LNCaP clone FGC (cell line): Measurements from ENCODE around the gene TOR3A.
A peak's percentile ranks its signal among the peaks of the same experiment; 100 is the strongest.

ENCODE experiments used
- DNase-seq: peaks from one replicate; pipeline ENCODE4 v3.0.0-alpha.2; 2011; ENCODE audit warnings: low read depth
- H3K4me3 ChIP-seq: 2 replicates; pipeline ENCODE4 v1.5.1; 2011; ENCODE audit warnings: mild to moderate bottlenecking, low read depth, low read length, control low read depth
- CTCF ChIP-seq: IDR thresholded peaks from 2 replicates; pipeline ENCODE4 v1.5.1; 2012; ENCODE audit warnings: mild to moderate bottlenecking; ENCODE audit not compliant: control insufficient read depth, insufficient read depth; ENCODE audit errors: extremely low read depth

TOR3A gene

GRCh38 chr1:179087665-179088064 lies 5.8 kb downstream of the TOR3A start:
- DNase-seq, result no peak
- TF ChIP-seq CTCF, result no peak
- no peak overlapping the region for H3K4me3 ChIP-seq

- H3K4me3 ChIP-seq, result no peak overlapping the region
- no peak for DNase-seq
- no peak for TF ChIP-seq CTCF
Observed at GRCh38 chr1:179089827-179090482, 8.1 kb downstream of the TOR3A start.

GRCh38 chr1:179090522-179090921 lies 8.7 kb downstream of the TOR3A start:
- no peak for TF ChIP-seq CTCF
- no peak for DNase-seq
- H3K4me3 ChIP-seq, result no peak overlapping the region

GRCh38 chr1:179090923-179091322 lies 9.1 kb downstream of the TOR3A start:
- no peak for TF ChIP-seq CTCF
- H3K4me3 ChIP-seq, result no peak overlapping the region
- no peak for DNase-seq

- DNase-seq, result no peak
- no peak for TF ChIP-seq CTCF
- H3K4me3 ChIP-seq, result no peak overlapping the region
Observed at GRCh38 chr1:179091691-179092165, 9.9 kb downstream of the TOR3A start.

- TF ChIP-seq CTCF, result no peak
- DNase-seq, result no peak
- no peak overlapping the region for H3K4me3 ChIP-seq
Observed at GRCh38 chr1:179092896-179093461, 11.1 kb downstream of the TOR3A start.

- no peak for TF ChIP-seq CTCF
- H3K4me3 ChIP-seq, result no peak overlapping the region
- DNase-seq, result peak; percentile 64
Observed at GRCh38 chr1:179094818-179095217, 12.9 kb downstream of the TOR3A start.
